HepG2 (cell line): Measurements from ENCODE around the gene NBEAL1.

Source experiments
- CEBPG ChIP-seq: IDR thresholded peaks from 2 replicates; pipeline ENCODE4 v1.6.1; 2016
- CTCF ChIP-seq: sonication (generic); formaldehyde crosslinking; IDR thresholded peaks from 2 replicates; pipeline ENCODE4 v1.5.0; 2020; ENCODE audit warnings: mild to moderate bottlenecking, missing genetic modification reagents, moderate library complexity
- ESRRA ChIP-seq: sonication (generic); formaldehyde crosslinking; IDR thresholded peaks from 2 replicates; pipeline ENCODE4 v1.5.1; 2020; ENCODE audit warnings: mild to moderate bottlenecking, low read depth, missing genetic modification reagents
- EZH2 ChIP-seq: conservative IDR thresholded peaks from 2 replicates; pipeline ENCODE4 v1.6.1; 2012; ENCODE audit warnings: mild to moderate bottlenecking, low read depth, low read length, moderate library complexity
- FOXP4 ChIP-seq: sonication (generic); formaldehyde crosslinking; IDR thresholded peaks from 2 replicates; pipeline ENCODE4 v1.4.0; 2020; ENCODE audit warnings: missing genetic modification reagents
- JUN ChIP-seq: sonication (generic); formaldehyde crosslinking; IDR thresholded peaks from 2 replicates; pipeline ENCODE4 v1.4.0; 2020; ENCODE audit warnings: mild to moderate bottlenecking, missing genetic modification reagents
- PCBP2 ChIP-seq: fragments of 200-400 bp; formaldehyde crosslinking; optimal IDR thresholded peaks from 2 replicates; pipeline ENCODE3; 2018; ENCODE audit warnings: low read length, low read depth; ENCODE audit not compliant: poor library complexity, severe bottlenecking
- ZBTB4 ChIP-seq: sonication (generic); formaldehyde crosslinking; IDR thresholded peaks from 2 replicates; pipeline ENCODE4 v1.4.0; 2020; ENCODE audit warnings: missing genetic modification reagents, mild to moderate bottlenecking, borderline replicate concordance
- ZNF678 ChIP-seq: sonication (generic); formaldehyde crosslinking; IDR thresholded peaks from 2 replicates; pipeline ENCODE4 v1.4.0; 2020; ENCODE audit warnings: mild to moderate bottlenecking, missing genetic modification reagents

GRCh38 chr2:203062126-203062525, 47.5 kb downstream of the NBEAL1 start:
- no peak for TF ChIP-seq CEBPG (CRISPR knock-in tag)
- no peak for TF ChIP-seq EZH2
- TF ChIP-seq FOXP4 (CRISPR knock-in tag) = no peak
- no peak for TF ChIP-seq ZBTB4 (CRISPR knock-in tag)
- no peak for TF ChIP-seq CTCF (CRISPR knock-in tag)
- no peak for TF ChIP-seq JUN (CRISPR knock-in tag)
- no peak for TF ChIP-seq ESRRA
- TF ChIP-seq ZNF678 (CRISPR knock-in tag) = no peak
- TF ChIP-seq PCBP2 = no peak
